GM13977 (cell line): ENCODE data around the gene SMTNL2.

Experiments
- DNase-seq: peaks from one replicate; pipeline ENCODE4 v3.0.0; 2012; ENCODE audit warnings: low spot score
- in situ Hi-C: fragments of 300-500 bp; cut with MboI; formaldehyde crosslinking; loops from one replicate; pipeline ENCODE4 v1.12.0; 2022; ENCODE audit warnings: low sequenced_read_pairs, low pct_unique_long_range_greater_than_20kb, mixed read lengths, inconsistent platforms; ENCODE audit not compliant: unreplicated experiment
- TF ChIP-seq, protein P1 (sequence below): IDR thresholded peaks from 2 replicates; pipeline ENCODE4 v1.5.1; 2012; ENCODE audit warnings: mild to moderate bottlenecking, control low read depth; ENCODE audit not compliant: insufficient read depth; ENCODE audit errors: extremely low read depth, missing control alignments

Gene SMTNL2

GRCh38 chr17:4562015-4562969 lies 22.0 kb upstream of the SMTNL2 start:
- in situ Hi-C loops = no loop called here

GRCh38 chr17:4565209-4566141 lies 18.9 kb upstream of the SMTNL2 start:
- in situ Hi-C loops = no loop called here
- TF ChIP-seq, protein P1, sequence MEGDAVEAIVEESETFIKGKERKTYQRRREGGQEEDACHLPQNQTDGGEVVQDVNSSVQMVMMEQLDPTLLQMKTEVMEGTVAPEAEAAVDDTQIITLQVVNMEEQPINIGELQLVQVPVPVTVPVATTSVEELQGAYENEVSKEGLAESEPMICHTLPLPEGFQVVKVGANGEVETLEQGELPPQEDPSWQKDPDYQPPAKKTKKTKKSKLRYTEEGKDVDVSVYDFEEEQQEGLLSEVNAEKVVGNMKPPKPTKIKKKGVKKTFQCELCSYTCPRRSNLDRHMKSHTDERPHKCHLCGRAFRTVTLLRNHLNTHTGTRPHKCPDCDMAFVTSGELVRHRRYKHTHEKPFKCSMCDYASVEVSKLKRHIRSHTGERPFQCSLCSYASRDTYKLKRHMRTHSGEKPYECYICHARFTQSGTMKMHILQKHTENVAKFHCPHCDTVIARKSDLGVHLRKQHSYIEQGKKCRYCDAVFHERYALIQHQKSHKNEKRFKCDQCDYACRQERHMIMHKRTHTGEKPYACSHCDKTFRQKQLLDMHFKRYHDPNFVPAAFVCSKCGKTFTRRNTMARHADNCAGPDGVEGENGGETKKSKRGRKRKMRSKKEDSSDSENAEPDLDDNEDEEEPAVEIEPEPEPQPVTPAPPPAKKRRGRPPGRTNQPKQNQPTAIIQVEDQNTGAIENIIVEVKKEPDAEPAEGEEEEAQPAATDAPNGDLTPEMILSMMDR = peak; percentile 89
- DNase-seq = peak; percentile 73

More at GRCh38 chr17:4562015-4562969, 22.0 kb upstream of the SMTNL2 start:
- TF ChIP-seq, protein P1 = no peak
- no peak for DNase-seq

GRCh38 chr17:4566785-4567184 lies 17.5 kb upstream of the SMTNL2 start:
- peak; percentile 70 for DNase-seq
- in situ Hi-C loops = no loop called here
- TF ChIP-seq, protein P1 = peak; percentile 83

GRCh38 chr17:4569591-4569990 lies 14.7 kb upstream of the SMTNL2 start:
- no peak for DNase-seq
- in situ Hi-C loops = no loop called here
- TF ChIP-seq, protein P1 = no peak

DNA sequence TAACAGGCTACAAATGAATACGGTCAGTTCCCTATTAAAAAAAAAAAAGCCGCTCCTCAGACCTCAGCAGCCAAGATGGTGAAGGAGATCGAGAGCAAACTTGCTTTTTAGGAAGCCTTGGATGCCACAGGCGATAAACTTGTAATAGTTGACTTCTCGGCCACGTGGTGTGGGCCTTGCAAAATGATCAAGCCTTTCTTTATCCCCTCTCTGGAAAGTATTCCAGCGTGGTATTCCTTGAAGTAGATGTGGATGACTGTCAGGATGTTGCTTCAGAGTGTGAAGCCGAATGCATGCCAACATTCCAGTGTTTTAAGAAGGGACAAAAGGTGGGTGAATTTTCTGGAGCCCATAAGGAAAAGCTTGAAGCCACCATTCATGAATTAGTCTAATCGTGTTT lies 12.2 kb upstream of the SMTNL2 start:
- TF ChIP-seq, protein P1 = no peak
- no peak for DNase-seq
- in situ Hi-C loops = loop anchor here (10.0 kb wide), 1 partner anchor 53 kb away; no protein-coding TSS in a partner anchor

- TF ChIP-seq, protein P1 = no peak
- in situ Hi-C loops = loop anchor here (10.0 kb wide), 1 partner anchor 52 kb away; no protein-coding TSS in a partner anchor
- DNase-seq = no peak
Observed at GRCh38 chr17:4573115-4573514, 11.2 kb upstream of the SMTNL2 start.
